ENCODE results near the gene ACLY.
"Not testable (repeated sequence)": the region's sequence is repeated elsewhere in the genome, so short reads cannot be mapped to it uniquely, and the experiment has no call there.

Gene ACLY

GRCh38 chr17:41910701-41911391, 7.9 kb downstream of the ACLY start:
- DNase-seq (ENCODE audit: low spot score), result peak; percentile 16

- DNase-seq (ENCODE audit: low spot score), result no peak
Observed at GRCh38 chr17:41909088-41909487, 9.7 kb downstream of the ACLY start.

- no peak for DNase-seq (ENCODE audit: low spot score)
Observed at GRCh38 chr17:41907633-41908539, 10.9 kb downstream of the ACLY start.

GRCh38 chr17:41907185-41907556, 11.6 kb downstream of the ACLY start:
- no peak for DNase-seq (ENCODE audit: low spot score)

GRCh38 chr17:41906465-41907184, 12.1 kb downstream of the ACLY start:
- DNase-seq (ENCODE audit: low spot score), result no peak

- no peak for DNase-seq (ENCODE audit: low spot score)
Observed at GRCh38 chr17:41905172-41905571, 13.6 kb downstream of the ACLY start.

GRCh38 chr17:41904242-41904841, 14.4 kb downstream of the ACLY start:
- DNase-seq (ENCODE audit: low spot score), result no peak

- no peak for DNase-seq (ENCODE audit: low spot score)
Observed at GRCh38 chr17:41901646-41902045, 17.1 kb downstream of the ACLY start.

GRCh38 chr17:41896726-41897125, 22.0 kb downstream of the ACLY start:
- no peak for DNase-seq (ENCODE audit: low spot score)

- DNase-seq (ENCODE audit: low spot score), result no peak
Observed at GRCh38 chr17:41895617-41896016, 23.1 kb downstream of the ACLY start.

GRCh38 chr17:41894791-41895331, 23.9 kb downstream of the ACLY start:
- DNase-seq (ENCODE audit: low spot score), result no peak

GRCh38 chr17:41893384-41893783, 25.4 kb downstream of the ACLY start:
- DNase-seq (ENCODE audit: low spot score), result no peak

- DNase-seq (ENCODE audit: low spot score), result no peak
Observed at GRCh38 chr17:41892021-41892376, 26.8 kb downstream of the ACLY start.

GRCh38 chr17:41891135-41892020, 27.4 kb downstream of the ACLY start:
- no peak for DNase-seq (ENCODE audit: low spot score)

GRCh38 chr17:41888332-41888965, 30.3 kb downstream of the ACLY start:
- no peak for DNase-seq (ENCODE audit: low spot score)

- DNase-seq (ENCODE audit: low spot score), result no peak
Observed at GRCh38 chr17:41885733-41886132, 33.0 kb downstream of the ACLY start.

- no peak for DNase-seq (ENCODE audit: low spot score)
Observed at GRCh38 chr17:41882756-41883155, 36.0 kb downstream of the ACLY start.

- DNase-seq (ENCODE audit: low spot score), result no peak
Observed at GRCh38 chr17:41880130-41880529, 38.6 kb downstream of the ACLY start.

- DNase-seq (ENCODE audit: low spot score), result not testable (repeated sequence)
Observed at GRCh38 chr17:41874293-41874670, 44.5 kb downstream of the ACLY start.

GRCh38 chr17:41873559-41874292, 45.0 kb downstream of the ACLY start:
- no peak for DNase-seq (ENCODE audit: low spot score)
